ENCODE results near the gene PRRC1.
"Not testable (repeated sequence)": the region's sequence is repeated elsewhere in the genome, so short reads cannot be mapped to it uniquely, and the experiment has no call there.

PRRC1 gene

GRCh38 chr5:127545249-127545648 lies 27.8 kb downstream of the PRRC1 start:
- DNase-seq (ENCODE audit: low read depth): not testable (repeated sequence)

- DNase-seq (ENCODE audit: low read depth): no peak
These were observed 32.1 kb downstream of the PRRC1 start for GRCh38 chr5:127549551-127549950.

- DNase-seq (ENCODE audit: low read depth): no peak
These were observed 33.4 kb downstream of the PRRC1 start for GRCh38 chr5:127550652-127551409.

GRCh38 chr5:127551410-127552041 lies 34.1 kb downstream of the PRRC1 start:
- no peak for DNase-seq (ENCODE audit: low read depth)

- no peak for DNase-seq (ENCODE audit: low read depth)
These were observed 38.4 kb downstream of the PRRC1 start for GRCh38 chr5:127555826-127556225.

GRCh38 chr5:127556609-127557334 lies 39.3 kb downstream of the PRRC1 start:
- DNase-seq (ENCODE audit: low read depth): no peak

- DNase-seq (ENCODE audit: low read depth): no peak
These were observed 40.8 kb downstream of the PRRC1 start for GRCh38 chr5:127558273-127558672.

GRCh38 chr5:127561254-127561653 lies 43.8 kb downstream of the PRRC1 start:
- DNase-seq (ENCODE audit: low read depth): peak; percentile 71

- peak; percentile 18 for DNase-seq (ENCODE audit: low read depth)
These were observed 44.8 kb downstream of the PRRC1 start for GRCh38 chr5:127562252-127562651.

- DNase-seq (ENCODE audit: low read depth): no peak
These were observed 45.7 kb downstream of the PRRC1 start for GRCh38 chr5:127563136-127563535.

- DNase-seq (ENCODE audit: low read depth): peak; percentile 64
These were observed 46.7 kb downstream of the PRRC1 start for GRCh38 chr5:127564002-127564769.

GRCh38 chr5:127565586-127566270 lies 48.3 kb downstream of the PRRC1 start:
- DNase-seq (ENCODE audit: low read depth): no peak

GRCh38 chr5:127567026-127567768 lies 49.8 kb downstream of the PRRC1 start:
- DNase-seq (ENCODE audit: low read depth): no peak

GRCh38 chr5:127568166-127568565 lies 50.7 kb downstream of the PRRC1 start:
- DNase-seq (ENCODE audit: low read depth): no peak

- not testable (repeated sequence) for DNase-seq (ENCODE audit: low read depth)
These were observed 52.0 kb downstream of the PRRC1 start for GRCh38 chr5:127569471-127569870.

- no peak for DNase-seq (ENCODE audit: low read depth)
These were observed 54.1 kb downstream of the PRRC1 start for GRCh38 chr5:127571314-127572131.

GRCh38 chr5:127572930-127573329 lies 55.5 kb downstream of the PRRC1 start:
- DNase-seq (ENCODE audit: low read depth): peak; percentile 8

GRCh38 chr5:127574852-127575679 lies 57.6 kb downstream of the PRRC1 start:
- no peak for DNase-seq (ENCODE audit: low read depth)

- peak; percentile 6 for DNase-seq (ENCODE audit: low read depth)
These were observed 60.0 kb downstream of the PRRC1 start for GRCh38 chr5:127577458-127577857.
